Mammary epithelial cell (primary cell): ENCODE data around the gene ANKRD13C.

Experiments used
- EZH2 ChIP-seq: IDR thresholded peaks from 2 replicates; pipeline ENCODE4 v1.6.1; 2012; ENCODE audit warnings: low read length, inconsistent platforms, borderline replicate concordance
- TF ChIP-seq, protein P1 (sequence below), 2 donors: IDR thresholded peaks in 1 of 2; conservative IDR thresholded peaks in 1 of 2; 2 replicates each; pipeline ENCODE4 v1.5.1; 2011 to 2012; ENCODE audit warnings: inconsistent platforms in 2 of 2, low read length in 2 of 2, mild to moderate bottlenecking in 2 of 2, control low read depth in 1 of 2, low read depth in 1 of 2; ENCODE audit not compliant: insufficient read depth in 1 of 2; ENCODE audit errors: extremely low read depth in 1 of 2

DNA sequence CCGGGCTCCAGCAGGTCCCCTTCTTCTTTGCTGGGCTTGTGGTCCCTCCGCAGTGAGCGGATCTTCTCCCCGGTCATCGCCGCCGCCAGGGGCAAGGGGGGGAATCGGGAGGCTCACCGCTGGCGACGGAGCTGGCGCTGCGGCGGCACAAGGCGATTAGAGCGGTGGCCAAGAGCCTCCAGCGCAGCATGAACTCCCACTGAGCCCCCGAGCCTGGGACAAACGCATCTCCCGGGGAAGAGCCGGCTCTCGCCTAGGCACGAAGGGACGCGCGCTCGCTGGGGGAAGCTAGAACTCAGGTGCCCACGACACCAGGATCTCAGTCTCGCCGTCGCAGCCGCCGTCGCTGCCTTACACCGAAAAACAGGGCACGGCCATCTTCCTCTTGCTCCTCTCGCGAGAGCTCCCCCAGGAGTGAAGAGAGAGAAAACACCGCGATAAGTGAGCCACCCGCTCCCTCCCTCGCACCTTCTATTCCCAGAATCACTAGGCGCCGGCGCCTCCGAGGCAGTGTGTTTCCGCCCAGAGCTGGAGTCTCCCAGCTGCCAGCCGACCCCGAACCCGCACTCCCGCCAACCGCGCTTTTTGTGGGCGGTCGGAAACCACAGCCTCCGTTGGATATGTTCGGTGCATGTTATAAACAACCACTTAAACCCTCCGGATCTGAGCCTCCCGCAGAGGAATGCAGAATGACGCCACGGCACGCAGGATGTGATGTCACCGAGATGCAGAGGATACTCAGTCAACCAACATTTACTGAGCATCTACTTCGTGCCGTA is at the start of gene ANKRD13C:
- TF ChIP-seq, protein P1, sequence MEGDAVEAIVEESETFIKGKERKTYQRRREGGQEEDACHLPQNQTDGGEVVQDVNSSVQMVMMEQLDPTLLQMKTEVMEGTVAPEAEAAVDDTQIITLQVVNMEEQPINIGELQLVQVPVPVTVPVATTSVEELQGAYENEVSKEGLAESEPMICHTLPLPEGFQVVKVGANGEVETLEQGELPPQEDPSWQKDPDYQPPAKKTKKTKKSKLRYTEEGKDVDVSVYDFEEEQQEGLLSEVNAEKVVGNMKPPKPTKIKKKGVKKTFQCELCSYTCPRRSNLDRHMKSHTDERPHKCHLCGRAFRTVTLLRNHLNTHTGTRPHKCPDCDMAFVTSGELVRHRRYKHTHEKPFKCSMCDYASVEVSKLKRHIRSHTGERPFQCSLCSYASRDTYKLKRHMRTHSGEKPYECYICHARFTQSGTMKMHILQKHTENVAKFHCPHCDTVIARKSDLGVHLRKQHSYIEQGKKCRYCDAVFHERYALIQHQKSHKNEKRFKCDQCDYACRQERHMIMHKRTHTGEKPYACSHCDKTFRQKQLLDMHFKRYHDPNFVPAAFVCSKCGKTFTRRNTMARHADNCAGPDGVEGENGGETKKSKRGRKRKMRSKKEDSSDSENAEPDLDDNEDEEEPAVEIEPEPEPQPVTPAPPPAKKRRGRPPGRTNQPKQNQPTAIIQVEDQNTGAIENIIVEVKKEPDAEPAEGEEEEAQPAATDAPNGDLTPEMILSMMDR (conservative IDR thresholded peaks at IDR 0.05 in 1 of 2, IDR thresholded peaks at IDR 0.05 in 1 of 2; ENCODE audit: extremely low read depth in 1 of 2, insufficient read depth in 1 of 2, low read depth in 1 of 2, low read length in 2 of 2), result no peak
- TF ChIP-seq EZH2, result no peak
